NCI-H146 treated with DMSO at 0.1 percent for 48 hours (cell line): Measurements from ENCODE around the gene KRTCAP2.
A peak's percentile ranks its signal among the peaks of the same experiment; 100 is the strongest.
"Not testable (repeated sequence)": the region's sequence is repeated elsewhere in the genome, so short reads cannot be mapped to it uniquely, and the experiment has no call there.

Source experiments
- DNase-seq: peaks from one replicate; lab custom pipeline; 2025; ENCODE audit not compliant: unreplicated experiment; lab: John Stamatoyannopoulos, UW

Gene KRTCAP2

GRCh38 chr1:155170101-155170785, 2.9 kb downstream of the KRTCAP2 start:
- no peak for DNase-seq

DNA sequence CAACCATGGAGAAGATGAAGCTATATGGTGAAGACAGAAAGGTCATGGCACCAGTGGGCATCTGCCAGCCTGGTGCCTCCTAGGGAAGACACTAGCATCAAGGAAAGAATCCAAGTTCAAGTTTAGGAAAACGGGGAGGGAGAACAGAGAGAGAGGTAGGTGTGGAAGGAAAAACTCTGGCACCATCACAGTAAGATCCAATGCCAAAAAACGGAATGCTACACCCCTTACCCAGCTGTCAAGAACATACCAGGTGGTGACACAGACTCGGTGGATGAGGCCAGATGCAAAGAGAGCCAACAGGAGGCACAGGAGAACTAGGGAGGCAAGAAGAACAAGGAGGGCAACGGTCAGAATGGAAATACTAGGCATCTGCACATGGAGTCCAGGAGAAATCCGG, 3.6 kb downstream of the KRTCAP2 start:
- DNase-seq = no peak

GRCh38 chr1:155168456-155169210, 4.5 kb downstream of the KRTCAP2 start:
- DNase-seq = no peak

DNA sequence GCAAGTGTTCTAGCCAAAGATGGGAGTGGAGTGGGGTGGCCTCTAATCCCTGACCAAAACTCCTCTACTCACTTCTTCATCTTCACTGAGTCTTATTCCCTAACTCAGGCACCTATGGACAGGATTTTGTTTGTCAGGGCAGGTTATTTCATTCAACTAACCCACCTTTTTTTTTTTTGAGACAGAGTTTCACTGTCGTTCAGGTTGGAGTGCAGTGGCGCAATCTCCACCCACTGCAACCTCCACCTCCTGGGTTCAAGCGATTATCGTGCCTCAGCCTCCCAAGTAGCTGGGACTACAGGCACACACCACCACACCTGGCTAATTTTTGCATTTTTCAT, 5.0 kb downstream of the KRTCAP2 start:
- not testable (repeated sequence) for DNase-seq

DNA sequence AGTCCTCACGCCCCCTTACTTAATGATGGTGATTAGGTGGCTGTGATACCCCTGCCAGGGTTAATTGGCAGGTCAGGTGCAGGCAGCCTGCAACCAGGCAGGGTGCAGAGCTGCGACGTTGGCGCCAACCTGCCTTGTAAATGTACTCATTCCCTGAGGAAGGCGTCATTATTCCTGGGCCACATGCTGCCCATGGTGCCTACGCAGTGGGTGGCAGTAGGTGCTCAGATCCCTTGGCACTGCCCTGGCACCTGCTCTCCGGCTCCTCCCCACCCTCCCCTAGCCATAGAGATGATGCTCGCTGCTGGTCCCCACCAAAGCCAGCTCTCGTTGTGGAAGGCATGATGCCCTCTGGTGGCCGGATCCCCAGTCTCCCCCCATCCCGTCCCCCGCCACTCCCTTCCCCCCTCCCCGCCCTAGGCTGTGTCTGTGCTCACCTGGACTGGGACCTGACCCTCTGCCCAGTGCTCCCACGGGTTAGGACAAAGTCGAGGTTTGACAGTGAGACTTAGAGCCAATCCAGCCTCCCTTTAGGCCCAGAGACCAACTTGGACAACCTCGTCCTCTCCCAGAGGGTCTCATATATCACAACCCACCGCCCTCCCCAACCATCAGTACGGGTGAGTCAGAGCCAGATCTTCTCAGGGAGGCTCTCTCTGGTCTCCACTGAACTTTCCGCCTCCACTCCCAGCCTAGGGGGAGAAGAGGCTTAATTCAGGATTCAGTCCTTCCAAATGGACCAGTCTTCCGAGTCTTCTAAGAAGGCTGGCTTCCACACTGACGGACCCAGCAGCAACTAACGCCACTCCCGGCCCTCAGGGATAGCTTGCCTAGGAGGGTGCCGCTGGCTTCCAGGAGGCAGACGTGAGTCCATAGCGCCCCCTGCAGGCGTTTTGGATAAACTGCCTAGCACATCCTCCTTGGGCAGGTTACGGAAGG, 5.7 kb downstream of the KRTCAP2 start:
- peak; percentile 78 for DNase-seq

GRCh38 chr1:155166471-155167165, 6.5 kb downstream of the KRTCAP2 start:
- DNase-seq = no peak

DNA sequence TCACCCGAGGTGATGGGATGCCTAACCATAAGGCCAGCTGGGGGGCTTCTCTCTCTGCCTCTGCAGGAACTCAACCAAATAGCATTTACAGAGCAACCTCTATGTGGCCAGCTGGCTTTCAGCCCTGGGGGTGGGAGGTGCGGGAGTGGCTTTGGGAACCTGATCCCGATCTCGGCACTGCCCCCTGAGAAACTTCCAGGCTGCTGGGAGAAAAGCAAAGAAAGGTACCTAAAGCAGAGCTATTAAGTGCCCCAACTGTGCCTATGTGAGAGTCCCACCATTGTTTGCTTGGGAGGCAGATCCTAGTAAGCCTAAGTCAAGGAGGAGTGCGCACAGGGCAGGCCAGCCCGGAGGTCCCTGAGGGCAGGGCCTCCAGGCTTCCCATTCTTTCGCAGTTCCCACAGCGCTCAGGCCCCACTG, 7.0 kb downstream of the KRTCAP2 start:
- no peak for DNase-seq

DNA sequence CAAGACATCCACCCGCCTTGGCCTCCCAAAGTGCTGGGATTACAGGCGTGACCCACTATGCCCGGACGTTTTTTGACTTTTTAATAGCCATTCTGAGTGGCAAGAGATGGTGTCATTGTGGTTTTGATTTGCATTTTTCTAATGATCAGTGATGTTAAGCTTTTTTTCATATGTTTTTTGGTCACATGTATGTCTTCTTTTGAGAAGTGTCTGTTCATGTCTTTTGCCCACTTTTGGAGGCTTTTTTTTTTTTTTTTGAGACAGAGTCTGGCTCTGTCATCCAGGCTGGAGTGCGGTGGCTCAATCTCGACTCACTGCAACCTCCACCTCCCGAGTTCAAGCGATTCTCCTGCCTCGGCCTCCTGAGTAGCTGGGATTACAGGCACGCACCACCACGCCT, 8.5 kb downstream of the KRTCAP2 start:
- DNase-seq = not testable (repeated sequence)

GRCh38 chr1:155163785-155164184, 9.3 kb downstream of the KRTCAP2 start:
- not testable (repeated sequence) for DNase-seq

DNA sequence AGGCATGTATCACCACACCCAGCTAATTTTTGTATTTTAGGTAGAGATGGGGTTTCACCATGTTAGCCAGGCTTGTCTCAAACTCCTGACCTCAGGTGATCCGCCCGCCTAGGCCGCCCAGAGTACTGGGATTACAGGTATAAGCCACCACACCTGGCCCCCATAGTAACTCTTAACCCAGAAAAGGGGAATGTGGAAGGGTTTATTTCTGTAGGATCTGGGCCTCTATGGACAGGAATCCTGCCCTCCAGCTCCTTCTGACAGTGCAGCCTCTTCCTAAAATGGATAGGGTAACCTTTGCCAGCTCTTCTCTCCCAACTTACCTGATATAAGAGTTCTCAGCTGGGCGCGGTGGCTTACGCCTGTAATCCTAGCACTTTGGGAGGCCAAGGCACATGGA, 10.5 kb downstream of the KRTCAP2 start:
- not testable (repeated sequence) for DNase-seq

DNA sequence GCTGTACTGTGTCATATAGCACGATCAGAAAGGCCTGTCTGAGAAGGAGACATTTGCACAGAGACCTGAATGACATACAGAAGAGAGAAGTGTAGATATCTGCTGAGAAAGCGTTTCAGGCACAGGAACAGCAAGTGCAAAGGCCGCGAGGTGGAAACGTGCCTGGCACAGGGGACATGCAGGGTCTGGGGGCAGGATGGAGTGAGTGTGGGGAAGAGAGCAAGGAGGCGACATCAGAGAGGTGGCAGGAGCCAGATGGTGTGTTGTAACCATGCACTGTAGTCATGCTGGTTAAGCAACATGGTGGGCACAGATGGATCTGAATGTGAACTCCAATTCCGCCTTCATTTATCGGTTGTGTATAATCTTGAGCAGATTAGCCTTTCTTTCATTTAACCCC, 13.0 kb downstream of the KRTCAP2 start:
- DNase-seq = no peak

GRCh38 chr1:155158991-155159390, 14.1 kb downstream of the KRTCAP2 start:
- DNase-seq = peak; percentile 20

GRCh38 chr1:155155996-155156643, 17.0 kb downstream of the KRTCAP2 start:
- DNase-seq = not testable (repeated sequence)

DNA sequence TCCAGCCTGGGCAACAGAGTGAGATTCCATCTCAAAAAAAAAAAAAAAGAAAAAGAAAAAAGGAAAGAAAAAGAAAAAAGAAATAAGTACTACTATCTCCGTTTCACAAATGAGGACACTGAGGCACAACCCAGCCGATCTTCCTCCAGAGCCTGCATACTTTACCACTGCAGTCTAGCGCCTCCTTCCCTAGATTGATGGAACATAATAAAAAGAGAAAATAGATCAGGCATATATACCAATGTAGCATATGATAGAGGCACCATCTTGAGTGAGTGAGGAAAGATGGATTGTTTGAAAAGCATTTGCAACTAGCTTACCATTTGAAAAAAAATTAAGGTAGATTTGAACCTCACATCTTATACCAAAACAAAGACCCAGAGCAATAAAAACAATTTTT, 27.6 kb downstream of the KRTCAP2 start:
- no peak for DNase-seq

- no peak for DNase-seq
Observed at GRCh38 chr1:155141749-155142148, 31.4 kb downstream of the KRTCAP2 start.

- no peak for DNase-seq
Observed at GRCh38 chr1:155140630-155140953, 32.5 kb downstream of the KRTCAP2 start.

DNA sequence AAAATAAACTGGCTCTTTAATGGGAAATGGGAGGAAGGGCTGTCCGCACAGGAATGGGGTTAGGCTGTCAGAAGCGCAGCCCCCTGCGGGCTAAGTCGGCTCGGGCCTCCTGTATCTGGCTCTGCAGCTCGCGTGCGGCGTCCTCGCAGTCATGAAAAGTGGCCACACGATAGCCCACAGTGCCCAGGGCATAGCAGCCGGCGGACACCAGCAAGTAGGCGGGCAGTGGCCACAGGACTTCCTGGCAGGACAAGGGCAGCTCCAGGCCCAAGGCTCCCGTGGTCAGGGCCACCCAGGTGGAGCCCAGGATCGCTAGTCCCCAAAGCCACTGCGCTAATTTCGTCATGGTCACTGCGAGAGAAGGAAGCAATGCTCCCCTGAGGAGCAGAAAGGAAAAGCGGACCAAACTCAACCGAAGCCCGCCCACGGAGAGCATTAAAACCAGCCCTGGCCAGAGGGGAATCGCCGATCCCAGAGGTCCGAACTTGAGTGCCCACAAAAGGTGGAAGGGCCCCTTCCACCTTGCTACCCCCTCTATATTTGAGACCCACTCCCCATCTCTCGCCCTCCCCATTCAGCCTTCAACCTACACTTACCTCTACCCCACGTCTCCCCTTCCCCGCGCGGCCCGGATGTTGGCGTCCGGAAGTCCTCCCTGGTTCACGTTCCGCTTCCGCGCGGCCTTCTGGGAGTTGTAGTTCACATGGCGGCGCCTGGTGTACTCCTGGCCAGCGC, 33.0 kb downstream of the KRTCAP2 start, which contains the start of gene DPM3:
DPM3 (minus strand) TSS at position 637 of the 735 bp plus-strand sequence; CDS start at position 346, 291 bp downstream.
- peak; percentile 60 for DNase-seq

DNA sequence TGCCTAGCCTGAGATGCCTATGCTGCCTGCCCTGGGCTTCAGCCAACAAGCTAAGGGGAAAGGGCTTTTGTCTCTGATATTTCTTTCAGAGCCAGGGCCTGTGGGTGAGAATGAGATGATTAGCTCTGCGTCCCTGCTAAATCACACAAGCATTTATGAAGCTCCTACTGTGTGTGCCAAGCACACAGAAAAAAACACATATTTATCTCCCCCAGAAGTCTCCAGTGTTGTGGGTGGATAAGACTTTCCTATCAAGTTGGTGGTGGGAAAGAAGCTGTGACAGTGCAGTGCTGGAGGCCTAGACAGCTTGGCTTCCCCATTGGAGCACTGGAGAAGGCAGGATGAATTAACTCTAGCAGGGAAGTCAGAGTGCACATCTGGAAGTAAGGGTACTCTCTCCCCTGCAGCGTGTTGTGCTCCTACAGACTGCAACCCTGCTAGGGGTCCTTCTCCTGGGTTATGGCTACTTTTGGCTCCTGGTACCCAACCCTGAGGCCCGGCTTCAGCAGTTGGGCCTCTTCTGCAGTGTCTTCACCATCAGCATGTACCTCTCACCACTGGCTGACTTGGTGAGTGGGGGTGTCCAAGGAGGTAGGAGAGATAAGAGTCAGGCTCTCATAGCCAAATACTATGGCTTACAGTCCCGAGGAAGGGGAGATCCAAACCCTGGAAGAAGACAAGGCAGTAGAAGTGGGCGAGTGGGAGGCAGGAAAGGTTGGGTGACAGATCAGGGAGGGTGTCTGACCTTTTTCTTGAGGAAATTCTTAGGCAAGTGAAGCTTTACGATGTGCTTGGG, 35.8 kb downstream of the KRTCAP2 start:
- no peak for DNase-seq

- DNase-seq = no peak
Observed at GRCh38 chr1:155136748-155137147, 36.4 kb downstream of the KRTCAP2 start.
